ENCODE measurements around the gene FANCI.

The FANCI gene

GRCh38 chr15:89308236-89308635 is 64.5 kb downstream of the FANCI start:
- DNase-seq = no peak

GRCh38 chr15:89309993-89310392 is 66.2 kb downstream of the FANCI start:
- DNase-seq = no peak

- DNase-seq = no peak
Measured at GRCh38 chr15:89315375-89315929, 71.7 kb downstream of the FANCI start.

GRCh38 chr15:89316504-89316903 is 72.7 kb downstream of the FANCI start:
- DNase-seq = no peak

- no peak for DNase-seq
Measured at GRCh38 chr15:89317186-89317720, 73.5 kb downstream of the FANCI start.

GRCh38 chr15:89319678-89320077 is 75.9 kb downstream of the FANCI start:
- no peak for DNase-seq

GRCh38 chr15:89320200-89320599 is 76.4 kb downstream of the FANCI start:
- no peak for DNase-seq

- no peak for DNase-seq
Measured at GRCh38 chr15:89321521-89322410, 78.0 kb downstream of the FANCI start.

GRCh38 chr15:89322822-89323221 is 79.0 kb downstream of the FANCI start:
- no peak for DNase-seq

GRCh38 chr15:89323825-89324224 is 80.0 kb downstream of the FANCI start:
- no peak for DNase-seq

- DNase-seq = no peak
Measured at GRCh38 chr15:89325039-89325803, 81.4 kb downstream of the FANCI start.

GRCh38 chr15:89326316-89326715 is 82.5 kb downstream of the FANCI start:
- DNase-seq = no peak

GRCh38 chr15:89327113-89327512 is 83.3 kb downstream of the FANCI start:
- no peak for DNase-seq

- DNase-seq = no peak
Measured at GRCh38 chr15:89328398-89329254, 84.8 kb downstream of the FANCI start.

- no peak for DNase-seq
Measured at GRCh38 chr15:89329329-89330084, 85.7 kb downstream of the FANCI start.

- DNase-seq = no peak
Measured at GRCh38 chr15:89330119-89330518, 86.3 kb downstream of the FANCI start.

- DNase-seq = no peak
Measured at GRCh38 chr15:89330881-89331595, 87.3 kb downstream of the FANCI start.

GRCh38 chr15:89332446-89332845 is 88.7 kb downstream of the FANCI start:
- DNase-seq = no peak

- no peak for DNase-seq
Measured at GRCh38 chr15:89333011-89333860, 89.5 kb downstream of the FANCI start.

- DNase-seq = no peak
Measured at GRCh38 chr15:89333959-89334509, 90.3 kb downstream of the FANCI start.

Measured in stimulated activated CD4-positive, alpha-beta T cell treated with anti-CD3 and anti-CD28 coated beads, Interleukin-2, amount 100 ng/mL, for 48 hours (primary cell).